ENCODE results near the gene GRM7.

GRM7 gene

GRCh38 chr3:7607676-7608075 is 746.8 kb downstream of the GRM7 start:
- H3K36me3 ChIP-seq (ENCODE audit: control insufficient read depth in 1 of 2, insufficient read depth in 2 of 2, low read length in 2 of 2) = no peaks in the 10 kb centered on the region
- no peak overlapping the region for H3K4me3 ChIP-seq (ENCODE audit: low read depth in 1 of 2, low read length in 2 of 2)

GRCh38 chr3:7610634-7611033 is 749.7 kb downstream of the GRM7 start:
- Histone ChIP-seq H3K9me3 (ENCODE audit: control insufficient read depth in 1 of 2, low read length in 2 of 2) (no peaks in the 10 kb centered on the region), H3K4me3 (ENCODE audit: low read depth in 1 of 2, low read length in 2 of 2) (no peak overlapping the region), H3K27me3 (ENCODE audit: control insufficient read depth in 1 of 2, insufficient read depth in 2 of 2, low read length in 2 of 2) (no peaks in the 10 kb centered on the region), H3K36me3 (ENCODE audit: control insufficient read depth in 1 of 2, insufficient read depth in 2 of 2, low read length in 2 of 2) (no peaks in the 10 kb centered on the region), H3K9ac (ENCODE audit: low read depth in 1 of 2, low read length in 2 of 2) (no peak overlapping the region), H3K4me1 (ENCODE audit: control insufficient read depth in 1 of 2, insufficient read depth in 2 of 2, low read length in 2 of 2) (no peaks in the 10 kb centered on the region), H3K27ac (ENCODE audit: low read depth, low read length) (no peak overlapping the region)

More at GRCh38 chr3:7607676-7608075, 746.8 kb downstream of the GRM7 start:
- no peaks in the 10 kb centered on the region for H3K27me3 ChIP-seq (ENCODE audit: control insufficient read depth in 1 of 2, insufficient read depth in 2 of 2, low read length in 2 of 2)
- H3K9me3 ChIP-seq (ENCODE audit: control insufficient read depth in 1 of 2, low read length in 2 of 2) = no peaks in the 10 kb centered on the region
- peaks cover 0 to 4% of the 10 kb centered on the region in 2 donors for H3K4me1 ChIP-seq (ENCODE audit: control insufficient read depth in 1 of 2, insufficient read depth in 2 of 2, low read length in 2 of 2)
- no peak overlapping the region for H3K9ac ChIP-seq (ENCODE audit: low read depth in 1 of 2, low read length in 2 of 2)
- H3K27ac ChIP-seq (ENCODE audit: low read depth, low read length) = no peak overlapping the region

- no peak overlapping the region for H3K27ac ChIP-seq (ENCODE audit: low read depth, low read length)
- H3K4me1 ChIP-seq (ENCODE audit: control insufficient read depth in 1 of 2, insufficient read depth in 2 of 2, low read length in 2 of 2) = no peaks in the 10 kb centered on the region
- no peak overlapping the region for H3K4me3 ChIP-seq (ENCODE audit: low read depth in 1 of 2, low read length in 2 of 2)
- no peaks in the 10 kb centered on the region for H3K27me3 ChIP-seq (ENCODE audit: control insufficient read depth in 1 of 2, insufficient read depth in 2 of 2, low read length in 2 of 2)
- H3K36me3 ChIP-seq (ENCODE audit: control insufficient read depth in 1 of 2, insufficient read depth in 2 of 2, low read length in 2 of 2) = no peaks in the 10 kb centered on the region
- H3K9me3 ChIP-seq (ENCODE audit: control insufficient read depth in 1 of 2, low read length in 2 of 2) = no peaks in the 10 kb centered on the region
- H3K9ac ChIP-seq (ENCODE audit: low read depth in 1 of 2, low read length in 2 of 2) = no peak overlapping the region
Observed at GRCh38 chr3:7615043-7615442, 754.1 kb downstream of the GRM7 start.

- H3K27ac ChIP-seq (ENCODE audit: low read depth, low read length) = no peak overlapping the region
- no peak overlapping the region for H3K4me3 ChIP-seq (ENCODE audit: low read depth in 1 of 2, low read length in 2 of 2)
- H3K4me1 ChIP-seq (ENCODE audit: control insufficient read depth in 1 of 2, insufficient read depth in 2 of 2, low read length in 2 of 2) = peaks cover 0 to 2% of the 10 kb centered on the region in 2 donors
- H3K9ac ChIP-seq (ENCODE audit: low read depth in 1 of 2, low read length in 2 of 2) = no peak overlapping the region
- no peaks in the 10 kb centered on the region for H3K27me3 ChIP-seq (ENCODE audit: control insufficient read depth in 1 of 2, insufficient read depth in 2 of 2, low read length in 2 of 2)
- no peaks in the 10 kb centered on the region for H3K9me3 ChIP-seq (ENCODE audit: control insufficient read depth in 1 of 2, low read length in 2 of 2)
- no peaks in the 10 kb centered on the region for H3K36me3 ChIP-seq (ENCODE audit: control insufficient read depth in 1 of 2, insufficient read depth in 2 of 2, low read length in 2 of 2)
Observed at GRCh38 chr3:7618606-7619005, 757.7 kb downstream of the GRM7 start.

- no peak overlapping the region for H3K9ac ChIP-seq (ENCODE audit: low read depth in 1 of 2, low read length in 2 of 2)
- no peak overlapping the region for H3K27ac ChIP-seq (ENCODE audit: low read depth, low read length)
- no peaks in the 10 kb centered on the region for H3K9me3 ChIP-seq (ENCODE audit: control insufficient read depth in 1 of 2, low read length in 2 of 2)
- no peaks in the 10 kb centered on the region for H3K36me3 ChIP-seq (ENCODE audit: control insufficient read depth in 1 of 2, insufficient read depth in 2 of 2, low read length in 2 of 2)
- H3K27me3 ChIP-seq (ENCODE audit: control insufficient read depth in 1 of 2, insufficient read depth in 2 of 2, low read length in 2 of 2) = no peaks in the 10 kb centered on the region
- no peak overlapping the region for H3K4me3 ChIP-seq (ENCODE audit: low read depth in 1 of 2, low read length in 2 of 2)
- H3K4me1 ChIP-seq (ENCODE audit: control insufficient read depth in 1 of 2, insufficient read depth in 2 of 2, low read length in 2 of 2) = peaks cover 0 to 5% of the 10 kb centered on the region in 2 donors
Observed at GRCh38 chr3:7620401-7620800, 759.5 kb downstream of the GRM7 start.

- no peaks in the 10 kb centered on the region for H3K27me3 ChIP-seq (ENCODE audit: control insufficient read depth in 1 of 2, insufficient read depth in 2 of 2, low read length in 2 of 2)
- H3K9ac ChIP-seq (ENCODE audit: low read depth in 1 of 2, low read length in 2 of 2) = no peak overlapping the region
- no peak overlapping the region for H3K27ac ChIP-seq (ENCODE audit: low read depth, low read length)
- no peak overlapping the region for H3K4me3 ChIP-seq (ENCODE audit: low read depth in 1 of 2, low read length in 2 of 2)
- H3K9me3 ChIP-seq (ENCODE audit: control insufficient read depth in 1 of 2, low read length in 2 of 2) = no peaks in the 10 kb centered on the region
- H3K36me3 ChIP-seq (ENCODE audit: control insufficient read depth in 1 of 2, insufficient read depth in 2 of 2, low read length in 2 of 2) = no peaks in the 10 kb centered on the region
- H3K4me1 ChIP-seq (ENCODE audit: control insufficient read depth in 1 of 2, insufficient read depth in 2 of 2, low read length in 2 of 2) = peaks cover 0 to 5% of the 10 kb centered on the region in 2 donors
Observed at GRCh38 chr3:7621046-7621630, 760.2 kb downstream of the GRM7 start.

- Histone ChIP-seq H3K27ac (ENCODE audit: low read depth, low read length) (no peak overlapping the region), H3K4me3 (ENCODE audit: low read depth in 1 of 2, low read length in 2 of 2) (no peak overlapping the region), H3K36me3 (ENCODE audit: control insufficient read depth in 1 of 2, insufficient read depth in 2 of 2, low read length in 2 of 2) (no peaks in the 10 kb centered on the region), H3K27me3 (ENCODE audit: control insufficient read depth in 1 of 2, insufficient read depth in 2 of 2, low read length in 2 of 2) (no peaks in the 10 kb centered on the region), H3K9me3 (ENCODE audit: control insufficient read depth in 1 of 2, low read length in 2 of 2) (no peaks in the 10 kb centered on the region), H3K9ac (ENCODE audit: low read depth in 1 of 2, low read length in 2 of 2) (no peak overlapping the region), H3K4me1 (ENCODE audit: control insufficient read depth in 1 of 2, insufficient read depth in 2 of 2, low read length in 2 of 2) (peaks cover 0 to 5% of the 10 kb centered on the region in 2 donors)
Observed at GRCh38 chr3:7621651-7622050, 760.7 kb downstream of the GRM7 start.

- Histone ChIP-seq H3K9me3 (ENCODE audit: control insufficient read depth in 1 of 2, low read length in 2 of 2) (no peaks in the 10 kb centered on the region), H3K4me1 (ENCODE audit: control insufficient read depth in 1 of 2, insufficient read depth in 2 of 2, low read length in 2 of 2) (peaks cover 0 to 5% of the 10 kb centered on the region in 2 donors), H3K27ac (ENCODE audit: low read depth, low read length) (no peak overlapping the region), H3K27me3 (ENCODE audit: control insufficient read depth in 1 of 2, insufficient read depth in 2 of 2, low read length in 2 of 2) (no peaks in the 10 kb centered on the region), H3K36me3 (ENCODE audit: control insufficient read depth in 1 of 2, insufficient read depth in 2 of 2, low read length in 2 of 2) (no peaks in the 10 kb centered on the region), H3K4me3 (ENCODE audit: low read depth in 1 of 2, low read length in 2 of 2) (no peak overlapping the region), H3K9ac (ENCODE audit: low read depth in 1 of 2, low read length in 2 of 2) (no peak overlapping the region)
Observed at GRCh38 chr3:7625021-7625420, 764.1 kb downstream of the GRM7 start.

GRCh38 chr3:7630351-7630911 is 769.5 kb downstream of the GRM7 start:
- Histone ChIP-seq H3K4me3 (ENCODE audit: low read depth in 1 of 2, low read length in 2 of 2) (no peak overlapping the region), H3K36me3 (ENCODE audit: control insufficient read depth in 1 of 2, insufficient read depth in 2 of 2, low read length in 2 of 2) (no peaks in the 10 kb centered on the region), H3K9ac (ENCODE audit: low read depth in 1 of 2, low read length in 2 of 2) (no peak overlapping the region), H3K27ac (ENCODE audit: low read depth, low read length) (no peak overlapping the region), H3K4me1 (ENCODE audit: control insufficient read depth in 1 of 2, insufficient read depth in 2 of 2, low read length in 2 of 2) (peaks cover 0 to 6% of the 10 kb centered on the region in 2 donors), H3K27me3 (ENCODE audit: control insufficient read depth in 1 of 2, insufficient read depth in 2 of 2, low read length in 2 of 2) (no peaks in the 10 kb centered on the region), H3K9me3 (ENCODE audit: control insufficient read depth in 1 of 2, low read length in 2 of 2) (no peaks in the 10 kb centered on the region)

GRCh38 chr3:7630925-7631324 is 770.0 kb downstream of the GRM7 start:
- H3K27ac ChIP-seq (ENCODE audit: low read depth, low read length) = no peak overlapping the region
- H3K9ac ChIP-seq (ENCODE audit: low read depth in 1 of 2, low read length in 2 of 2) = no peak overlapping the region
- H3K4me3 ChIP-seq (ENCODE audit: low read depth in 1 of 2, low read length in 2 of 2) = no peak overlapping the region
- H3K9me3 ChIP-seq (ENCODE audit: control insufficient read depth in 1 of 2, low read length in 2 of 2) = no peaks in the 10 kb centered on the region
- no peaks in the 10 kb centered on the region for H3K36me3 ChIP-seq (ENCODE audit: control insufficient read depth in 1 of 2, insufficient read depth in 2 of 2, low read length in 2 of 2)
- H3K27me3 ChIP-seq (ENCODE audit: control insufficient read depth in 1 of 2, insufficient read depth in 2 of 2, low read length in 2 of 2) = no peaks in the 10 kb centered on the region
- H3K4me1 ChIP-seq (ENCODE audit: control insufficient read depth in 1 of 2, insufficient read depth in 2 of 2, low read length in 2 of 2) = peaks cover 0 to 6% of the 10 kb centered on the region in 2 donors
